Glutamatergic neuron (in vitro differentiated cells): ENCODE results near the gene TIMM29. TPM values are rescaled to one million over a fixed set of nuclear protein-coding genes. Genes with fewer than 3 reads are reported as not detected.
A peak's percentile ranks its signal among the peaks of the same experiment; 100 is the strongest.

Source experiments
- DNase-seq: peaks from one replicate; pipeline ENCODE4 v3.0.0; 2022
- H3K27ac Mint-ChIP-seq: one replicate; pipeline ENCODE4 v1.8.0; 2020; ENCODE audit warnings: mild to moderate bottlenecking, mixed read lengths, inconsistent platforms; ENCODE audit not compliant: unreplicated experiment
- H3K27me3 Mint-ChIP-seq: one replicate; pipeline ENCODE4 v1.8.0; 2020; ENCODE audit warnings: mild to moderate bottlenecking, moderate library complexity, mixed read lengths, inconsistent platforms; ENCODE audit not compliant: unreplicated experiment
- H3K36me3 Mint-ChIP-seq: one replicate; pipeline ENCODE4 v1.8.0; 2020; ENCODE audit warnings: mild to moderate bottlenecking, mixed read lengths, inconsistent platforms; ENCODE audit not compliant: unreplicated experiment
- H3K4me1 Mint-ChIP-seq: one replicate; pipeline ENCODE4 v1.8.0; 2020; ENCODE audit warnings: mild to moderate bottlenecking, low read depth, mixed read lengths, inconsistent platforms; ENCODE audit not compliant: unreplicated experiment
- H3K4me3 Mint-ChIP-seq: one replicate; pipeline ENCODE4 v1.8.0; 2020; ENCODE audit warnings: mild to moderate bottlenecking, mixed read lengths, inconsistent platforms; ENCODE audit not compliant: unreplicated experiment
- H3K9me3 Mint-ChIP-seq: one replicate; pipeline ENCODE4 v1.8.0; 2020; ENCODE audit warnings: mild to moderate bottlenecking, moderate library complexity, mixed read lengths, inconsistent platforms; ENCODE audit not compliant: unreplicated experiment
- CTCF ChIP-seq: fragments of 200-600 bp; sonication (generic); IDR thresholded peaks from one replicate; pipeline ENCODE4 v1.5.0; 2021; ENCODE audit not compliant: partially characterized antibody, unreplicated experiment
- total RNA-seq: library from RNA; stranded (reverse); fragmentation: NEBNext Ultra II Directional; extraction: Animal tissue kit (Norgen Biotek cat#: 25700); gene quantifications from one replicate; pipeline ENCODE4 v1.2.1, GENCODE V29; 2021; ENCODE audit not compliant: unreplicated experiment

TIMM29 gene
- total RNA-seq, 1 donor from 2014 or later, result 31.8 TPM

- no peaks in the 10 kb centered on the region for H3K36me3 Mint-ChIP-seq
- H3K4me1 Mint-ChIP-seq, result peaks cover 4% of the 10 kb centered on the region
These were observed 7.8 kb upstream of the TIMM29 start for GRCh38 chr19:10920781-10921180.

GRCh38 chr19:10921199-10921909 is 7.3 kb upstream of the TIMM29 start:
- H3K27me3 Mint-ChIP-seq, result peaks cover 20% of the 10 kb centered on the region
- peaks cover 18% of the 10 kb centered on the region for H3K9me3 Mint-ChIP-seq
- TF ChIP-seq CTCF, result no peak
- peaks cover 2% of the 10 kb centered on the region for H3K4me1 Mint-ChIP-seq
- DNase-seq, result peak; percentile 20
- H3K36me3 Mint-ChIP-seq, result no peaks in the 10 kb centered on the region
- peak overlapping the region; percentile 80 for H3K27ac Mint-ChIP-seq
- H3K4me3 Mint-ChIP-seq, result no peak overlapping the region

More at GRCh38 chr19:10920781-10921180, 7.8 kb upstream of the TIMM29 start:
- no peak for TF ChIP-seq CTCF
- no peak for DNase-seq
- peaks cover 22% of the 10 kb centered on the region for H3K27me3 Mint-ChIP-seq
- H3K4me3 Mint-ChIP-seq, result no peak overlapping the region
- H3K27ac Mint-ChIP-seq, result no peak overlapping the region
- H3K9me3 Mint-ChIP-seq, result peaks cover 18% of the 10 kb centered on the region

GRCh38 chr19:10921910-10922637 is 6.5 kb upstream of the TIMM29 start:
- Mint-ChIP-seq H3K9me3 (peaks cover 18% of the 10 kb centered on the region), H3K4me1 (peaks cover 2% of the 10 kb centered on the region), H3K4me3 (no peak overlapping the region), H3K36me3 (no peaks in the 10 kb centered on the region), H3K27ac (no peak overlapping the region), H3K27me3 (peaks cover 20% of the 10 kb centered on the region)
- no peak for TF ChIP-seq CTCF
- DNase-seq, result peak; percentile 18

- H3K4me1 Mint-ChIP-seq, result peaks cover 2% of the 10 kb centered on the region
- H3K36me3 Mint-ChIP-seq, result no peaks in the 10 kb centered on the region
- no peak for TF ChIP-seq CTCF
- H3K9me3 Mint-ChIP-seq, result peaks cover 15% of the 10 kb centered on the region
- DNase-seq, result no peak
- H3K4me3 Mint-ChIP-seq, result no peak overlapping the region
- H3K27me3 Mint-ChIP-seq, result peaks cover 20% of the 10 kb centered on the region
- H3K27ac Mint-ChIP-seq, result no peak overlapping the region
These were observed 6.0 kb upstream of the TIMM29 start for GRCh38 chr19:10922638-10923014.
